GM19397 (cell line): ENCODE results near the gene ERI3.

Experiments
- ATAC-seq: cut with Tn5 transposase; IDR thresholded peaks from one replicate; pipeline ENCODE4 v1.9.1; 2021; ENCODE audit warnings: mild to moderate bottlenecking, moderate library complexity; ENCODE audit not compliant: unreplicated experiment

Gene ERI3

GRCh38 chr1:44263568-44264450 lies 91.2 kb downstream of the ERI3 start:
- no peak for ATAC-seq

GRCh38 chr1:44262816-44263567 lies 92.1 kb downstream of the ERI3 start:
- ATAC-seq = no peak

- ATAC-seq = no peak
Observed at GRCh38 chr1:44262414-44262813, 92.6 kb downstream of the ERI3 start.

GRCh38 chr1:44261962-44262361 lies 93.1 kb downstream of the ERI3 start:
- no peak for ATAC-seq

GRCh38 chr1:44261171-44261817 lies 93.8 kb downstream of the ERI3 start:
- no peak for ATAC-seq

GRCh38 chr1:44260792-44261170 lies 94.3 kb downstream of the ERI3 start:
- no peak for ATAC-seq

- ATAC-seq = no peak
Observed at GRCh38 chr1:44259090-44259489, 96.0 kb downstream of the ERI3 start.

- no peak for ATAC-seq
Observed at GRCh38 chr1:44256762-44257554, 98.1 kb downstream of the ERI3 start.

GRCh38 chr1:44254392-44254910 lies 100.6 kb downstream of the ERI3 start:
- no peak for ATAC-seq

GRCh38 chr1:44251989-44252671 lies 102.9 kb downstream of the ERI3 start:
- no peak for ATAC-seq

GRCh38 chr1:44251486-44251885 lies 103.6 kb downstream of the ERI3 start:
- no peak for ATAC-seq

GRCh38 chr1:44250068-44250781 lies 104.8 kb downstream of the ERI3 start:
- no peak for ATAC-seq

GRCh38 chr1:44249543-44249942 lies 105.5 kb downstream of the ERI3 start:
- no peak for ATAC-seq

- no peak for ATAC-seq
Observed at GRCh38 chr1:44246806-44247205, 108.3 kb downstream of the ERI3 start.

- ATAC-seq = no peak
Observed at GRCh38 chr1:44244986-44245385, 110.1 kb downstream of the ERI3 start.

- no peak for ATAC-seq
Observed at GRCh38 chr1:44243782-44244495, 111.1 kb downstream of the ERI3 start.

- ATAC-seq = no peak
Observed at GRCh38 chr1:44242746-44243145, 112.3 kb downstream of the ERI3 start.

GRCh38 chr1:44240802-44241671 lies 114.0 kb downstream of the ERI3 start:
- ATAC-seq = no peak
